SK-MEL-5 (cell line): ENCODE measurements around the gene EPHA7. TPM values are rescaled to one million over a fixed set of nuclear protein-coding genes. Genes with fewer than 3 reads are reported as not detected.

Experiments used
- DNase-seq: peaks from one replicate; pipeline ENCODE4 v3.0.0-alpha.2; 2016; ENCODE audit warnings: low read depth, low spot score
- in situ Hi-C: cut with HindIII; loops from 2 replicates; pipeline ENCODE4 v1.10.0; 2016; ENCODE audit warnings: low sequenced_read_pairs, high pct_unique_total_duplicates, low pct_unique_long_range_greater_than_20kb
- total RNA-seq: library from RNA; depleted of rRNA; stranded (reverse); fragments of >200 nt; shearing (Covaris generic); gene quantifications from 2 replicates; pipeline ENCODE4 v1.2.3, GENCODE V29; 2014

EPHA7 gene
- total RNA-seq, 1 experiment from 2014 or later: 4.9 TPM

DNA sequence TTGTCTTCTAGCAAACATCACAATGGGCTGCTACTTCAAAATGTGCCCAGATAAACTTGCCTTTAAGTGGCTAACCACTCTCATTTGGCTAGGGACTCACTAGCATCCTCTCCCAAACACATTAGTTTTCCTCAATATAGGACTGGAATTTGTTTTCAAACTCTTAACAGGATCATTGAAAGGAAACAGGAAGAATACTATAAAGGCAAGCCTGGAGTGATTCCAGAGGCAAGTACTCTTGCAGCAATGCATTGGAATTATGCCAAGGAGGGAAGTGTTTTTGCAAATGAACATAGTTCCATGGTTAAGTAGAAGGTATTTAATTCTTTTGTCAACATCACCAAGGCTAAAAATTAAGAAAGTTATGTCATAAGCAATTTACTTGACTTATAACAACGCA is 12.2 kb downstream of the EPHA7 start:
- peak; percentile 26 for DNase-seq
- in situ Hi-C loops: no loop called here

DNA sequence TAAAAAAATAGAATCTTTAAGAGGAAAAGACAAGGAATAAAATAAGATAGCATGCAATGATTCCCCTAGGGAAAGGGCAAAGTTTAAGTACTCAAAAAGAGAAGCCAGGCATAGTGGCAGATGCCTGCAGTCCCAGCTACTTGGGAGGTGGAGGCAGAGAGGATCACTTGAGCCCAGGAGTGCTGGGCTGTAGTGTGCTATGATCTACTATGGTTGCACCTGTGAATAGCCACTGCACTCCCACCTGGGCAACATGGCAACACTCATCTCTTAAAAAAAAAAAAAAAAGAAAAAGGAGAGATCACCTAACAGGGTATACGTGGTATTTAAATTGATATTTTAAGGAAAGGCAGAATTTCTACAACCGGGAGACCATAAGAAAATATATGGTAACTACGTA is 16.0 kb downstream of the EPHA7 start:
- no peak for DNase-seq
- in situ Hi-C loops: no loop called here

DNA sequence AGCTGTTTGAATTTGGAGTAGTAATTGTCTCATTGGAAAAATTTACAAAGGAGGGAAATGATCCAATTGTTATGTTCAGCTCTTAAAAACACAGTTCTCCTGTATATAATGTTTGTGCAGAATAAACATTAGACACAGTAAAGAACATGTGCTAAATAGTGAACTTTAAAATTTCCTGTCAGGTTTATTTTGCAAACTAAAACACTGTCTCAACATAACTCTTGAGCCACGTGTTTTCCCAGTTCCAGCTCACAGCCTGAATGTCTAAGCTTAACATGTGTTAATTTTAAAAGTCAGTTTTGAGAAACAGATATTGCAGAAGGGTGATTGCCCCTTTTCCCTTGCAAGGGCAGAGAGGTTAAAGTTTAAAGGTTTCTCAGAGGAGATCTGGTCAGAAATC is 20.6 kb downstream of the EPHA7 start:
- DNase-seq: no peak
- in situ Hi-C loops: no loop called here

DNA sequence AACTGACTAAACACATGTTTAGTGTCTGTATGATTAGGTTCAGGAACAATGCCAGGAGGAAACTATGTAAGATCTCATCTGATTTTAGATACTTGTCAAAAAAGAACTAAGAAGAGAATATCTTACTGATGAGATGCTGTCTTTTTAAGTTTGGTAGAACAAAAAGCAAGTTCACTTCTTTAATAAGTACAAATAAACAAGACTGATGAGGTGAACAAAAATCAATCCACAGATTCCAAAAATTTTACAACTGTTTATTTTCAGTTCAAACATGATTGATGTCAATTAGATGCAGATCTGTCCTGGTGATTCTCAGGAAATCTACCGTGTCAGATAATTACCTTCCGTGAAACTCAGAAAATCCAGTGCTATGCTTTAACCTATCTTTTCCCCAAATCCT is 24.9 kb downstream of the EPHA7 start:
- in situ Hi-C loops: no loop called here
- no peak for DNase-seq

DNA sequence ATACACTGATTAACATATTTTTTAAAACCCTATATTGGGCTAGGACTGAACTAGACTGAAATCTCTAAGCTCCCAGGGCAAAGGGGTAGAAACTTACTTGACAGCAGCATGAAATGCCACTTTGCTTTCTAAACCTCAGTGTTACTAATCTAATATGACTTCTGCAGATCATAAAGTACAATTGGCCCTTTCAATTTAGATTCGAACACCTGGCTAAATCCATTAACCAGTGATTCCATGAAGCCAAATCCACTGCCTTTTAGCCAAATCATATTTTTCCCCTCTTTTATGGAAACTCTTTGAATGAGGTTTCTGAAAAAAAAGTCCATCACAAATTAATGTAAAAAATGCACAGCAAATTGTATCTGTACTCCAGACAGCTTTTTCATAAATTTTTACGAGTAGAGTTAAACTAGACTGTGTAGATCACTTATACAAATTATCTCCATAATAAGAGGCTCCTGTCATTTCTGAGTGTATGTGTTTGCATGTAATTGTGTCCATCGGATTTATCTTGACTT is 25.7 kb downstream of the EPHA7 start:
- in situ Hi-C loops: no loop called here
- no peak for DNase-seq

DNA sequence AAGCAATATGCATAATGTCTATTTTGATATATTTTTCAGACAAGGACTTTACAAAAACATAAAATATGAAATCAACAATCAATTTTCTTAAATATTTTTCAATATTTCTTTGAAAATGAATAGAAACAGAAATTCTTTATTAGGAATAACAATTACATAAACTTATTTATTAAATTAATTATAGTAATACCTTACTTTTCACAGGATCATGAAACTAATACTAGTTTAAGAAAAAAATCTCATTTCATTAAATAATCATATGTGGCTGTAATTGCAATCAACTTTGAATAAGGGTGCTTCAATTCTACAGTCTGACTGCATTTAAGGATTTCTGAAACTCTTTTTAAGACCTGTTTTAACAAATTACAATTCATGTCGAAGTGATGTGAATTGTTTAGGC is 26.6 kb downstream of the EPHA7 start:
- in situ Hi-C loops: no loop called here

DNA sequence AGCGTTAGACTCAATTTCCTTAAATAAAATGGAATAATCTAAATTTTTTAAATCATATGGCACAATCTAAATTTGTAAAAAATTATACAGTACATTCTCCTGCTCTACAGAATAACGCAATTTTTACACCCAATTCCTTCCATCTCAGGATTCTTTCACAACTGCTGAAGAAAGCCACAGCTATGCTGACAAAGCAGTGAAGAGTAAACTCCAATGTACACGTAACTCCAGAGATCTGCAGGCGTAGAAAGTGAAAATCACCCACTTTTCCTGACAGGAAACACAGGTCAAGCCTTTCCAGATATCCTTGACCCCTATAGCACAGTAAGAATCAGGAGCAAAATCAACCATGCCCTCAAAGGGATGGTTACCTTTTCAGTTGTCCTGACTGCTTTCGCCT is 27.4 kb downstream of the EPHA7 start:
- DNase-seq: no peak
- in situ Hi-C loops: no loop called here

More for the DNA sequence above, 26.6 kb downstream of the EPHA7 start:
- no peak for DNase-seq

DNA sequence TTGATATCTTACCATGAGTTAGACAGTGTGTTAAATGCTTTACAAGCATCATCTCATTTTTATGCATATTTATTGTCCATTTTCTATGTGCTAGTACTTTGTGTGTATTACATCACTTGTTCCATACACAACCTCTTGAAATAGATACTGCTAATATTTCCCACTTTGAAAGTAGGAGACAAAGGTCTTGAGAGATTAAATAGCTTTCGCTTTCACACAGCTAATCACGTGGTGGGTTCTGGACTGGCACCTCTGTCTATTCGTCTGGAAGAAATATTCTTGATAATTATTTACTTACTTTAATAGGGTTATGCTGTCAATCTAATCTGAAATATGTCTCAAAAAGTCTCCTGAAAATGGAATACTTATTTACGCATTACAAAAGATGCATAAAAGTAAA is 30.2 kb downstream of the EPHA7 start:
- in situ Hi-C loops: no loop called here
- no peak for DNase-seq

DNA sequence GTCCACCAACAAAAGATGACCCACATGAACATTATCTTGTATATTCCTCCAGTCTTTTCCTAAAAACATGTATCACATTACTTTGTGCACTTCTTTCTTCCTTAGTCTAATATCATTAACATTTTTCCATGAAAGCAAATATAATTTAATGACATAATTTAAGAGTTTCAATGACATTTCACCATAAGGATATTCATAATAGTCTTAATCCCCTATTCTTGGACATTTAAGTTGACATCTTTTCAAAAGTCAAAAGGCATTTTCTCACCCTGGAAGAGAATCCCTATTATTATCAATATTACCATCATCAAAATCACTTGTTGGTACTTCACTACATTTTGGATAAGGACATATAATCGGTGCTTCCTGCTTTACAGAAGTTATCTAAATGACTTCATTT is 31.3 kb downstream of the EPHA7 start:
- no peak for DNase-seq
- in situ Hi-C loops: no loop called here

DNA sequence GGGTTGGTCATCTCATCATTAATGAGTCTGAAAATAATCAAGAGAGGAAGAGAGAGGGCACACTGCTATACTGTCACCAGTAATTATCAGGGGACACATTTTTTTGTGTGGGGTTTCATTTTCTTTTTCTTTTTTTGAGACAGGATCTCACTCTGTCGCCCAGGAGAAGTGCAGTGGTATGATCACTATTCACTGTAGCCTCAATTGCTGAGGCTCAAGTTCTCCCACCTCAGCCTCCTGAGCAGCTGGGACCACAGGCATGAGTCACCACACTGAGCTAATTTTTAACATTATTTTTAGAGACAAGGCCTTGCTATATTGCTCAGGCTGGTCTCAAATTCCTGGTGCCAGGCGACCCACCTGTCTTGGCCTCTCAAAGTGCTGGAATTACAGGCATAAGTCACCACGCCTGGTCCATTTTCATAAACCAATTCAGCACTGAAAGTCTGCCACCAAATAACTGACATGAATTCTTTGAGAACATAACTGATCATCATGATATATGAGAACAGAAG is 43.3 kb downstream of the EPHA7 start:
- in situ Hi-C loops: no loop called here
- DNase-seq: no peak

DNA sequence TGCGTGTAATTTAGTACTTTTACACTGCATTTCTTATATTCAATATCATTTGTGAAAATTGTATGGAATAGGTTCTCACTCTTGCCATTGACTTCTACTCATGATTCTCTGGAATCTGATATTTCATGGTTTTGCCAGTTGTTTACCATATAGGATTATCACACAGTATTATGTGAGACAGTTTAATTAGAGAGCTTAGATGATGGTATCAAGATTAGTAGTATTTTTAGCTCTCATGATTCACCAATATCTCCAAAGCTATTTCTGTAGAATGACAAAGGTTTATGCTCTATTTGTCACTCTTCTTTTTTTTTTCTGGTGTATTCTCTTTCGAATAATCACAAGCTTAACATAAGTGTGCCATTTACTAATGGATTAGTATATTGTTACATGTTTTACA is 45.9 kb downstream of the EPHA7 start:
- in situ Hi-C loops: no loop called here
- DNase-seq: no peak

DNA sequence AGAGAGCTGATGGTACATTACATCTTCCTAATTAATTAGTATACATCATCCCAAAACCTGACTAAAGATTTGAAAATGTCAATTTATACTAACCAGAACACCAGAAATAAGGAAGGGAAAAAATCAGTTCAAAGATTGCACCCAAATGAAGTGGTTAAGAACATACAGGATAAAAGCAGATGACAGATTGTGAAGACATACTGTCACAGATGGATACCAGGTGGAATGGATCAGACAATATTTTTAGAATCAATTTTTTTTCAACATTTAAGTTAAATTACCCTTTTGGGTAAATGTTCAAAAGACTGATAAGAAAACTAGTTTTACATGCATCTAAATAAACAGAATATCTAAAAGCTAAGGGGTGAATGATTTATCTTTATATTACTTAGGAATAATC is 47.6 kb downstream of the EPHA7 start:
- in situ Hi-C loops: no loop called here
- DNase-seq: no peak

DNA sequence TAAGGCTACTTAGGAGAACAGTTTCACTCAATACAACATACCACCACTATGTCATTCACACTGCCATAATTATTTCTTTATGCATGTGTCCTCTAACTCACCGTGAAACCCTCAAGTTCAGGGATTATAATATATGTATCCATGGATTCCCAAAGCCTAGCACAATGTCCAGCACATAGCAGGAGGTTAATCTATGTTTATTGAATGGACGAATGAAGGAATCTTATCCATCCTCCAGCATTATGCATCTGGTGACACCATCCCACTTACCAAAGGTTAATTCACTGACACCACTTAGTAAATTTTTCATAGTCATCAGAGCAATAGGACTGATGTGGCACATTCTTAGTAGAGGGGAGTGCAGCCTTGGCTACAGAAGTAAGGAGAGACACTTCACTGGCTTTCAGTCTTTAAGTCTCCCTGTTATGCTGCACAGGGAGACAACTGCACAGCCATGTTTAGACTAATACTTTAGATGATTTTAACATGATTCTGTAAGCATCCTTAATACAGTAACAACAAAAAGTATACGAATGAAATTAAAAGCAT is 49.7 kb downstream of the EPHA7 start:
- in situ Hi-C loops: no loop called here
- no peak for DNase-seq

DNA sequence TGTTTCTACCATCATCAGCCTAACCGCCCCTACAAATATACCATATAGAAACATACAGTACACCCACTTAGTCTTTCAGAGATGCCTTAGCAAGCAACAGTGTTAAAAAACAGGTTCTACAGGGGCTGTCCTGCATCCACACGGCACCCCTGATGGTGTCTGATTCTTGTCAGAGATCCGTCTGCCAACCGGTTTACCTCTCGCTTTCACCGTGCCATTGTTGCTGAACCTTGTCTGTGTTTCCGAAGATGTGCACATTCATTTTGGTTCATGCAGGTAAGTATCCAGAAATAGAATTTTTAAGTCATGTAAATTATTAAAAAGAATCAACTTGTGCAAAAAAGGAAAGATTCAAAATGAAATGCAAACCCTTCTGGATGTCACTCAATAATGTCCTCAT is 52.9 kb downstream of the EPHA7 start:
- in situ Hi-C loops: no loop called here
- DNase-seq: no peak

DNA sequence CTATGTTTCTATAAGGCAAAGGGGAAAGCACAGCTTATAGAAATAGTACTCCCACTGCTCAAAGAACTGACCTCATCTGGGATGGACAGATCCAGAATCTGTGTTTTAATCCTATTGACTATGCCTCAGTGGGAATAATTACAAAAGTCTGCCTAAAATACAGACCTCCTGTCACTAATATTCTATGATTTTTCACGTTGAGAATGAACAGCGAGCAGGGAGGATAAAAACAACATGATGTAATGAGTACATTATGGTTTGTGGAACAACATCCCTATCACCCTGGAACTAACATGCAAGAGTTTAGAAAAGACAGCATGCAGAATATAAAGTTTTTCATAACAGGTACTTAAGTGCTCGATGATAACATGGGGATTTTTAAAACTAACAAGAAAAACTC is 53.9 kb downstream of the EPHA7 start:
- no peak for DNase-seq
- in situ Hi-C loops: no loop called here

DNA sequence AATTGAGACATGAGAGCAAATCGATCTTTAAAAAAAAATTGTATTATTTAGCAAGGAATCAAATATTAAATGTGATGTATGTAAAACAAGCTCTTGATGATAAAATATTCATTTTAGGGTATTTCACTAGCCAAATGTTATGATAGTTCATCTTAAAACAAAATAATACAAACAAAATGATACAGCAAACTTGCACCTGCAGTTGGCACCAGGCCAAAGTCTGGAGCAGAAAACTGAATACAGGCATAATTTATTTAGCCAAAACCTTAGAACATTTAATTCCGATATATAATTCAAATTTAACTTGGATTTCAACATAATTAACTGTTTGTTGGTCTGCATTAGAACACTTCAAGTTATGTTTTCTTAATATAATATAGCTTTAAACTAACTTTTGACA is 60.9 kb downstream of the EPHA7 start:
- DNase-seq: no peak
- in situ Hi-C loops: no loop called here

DNA sequence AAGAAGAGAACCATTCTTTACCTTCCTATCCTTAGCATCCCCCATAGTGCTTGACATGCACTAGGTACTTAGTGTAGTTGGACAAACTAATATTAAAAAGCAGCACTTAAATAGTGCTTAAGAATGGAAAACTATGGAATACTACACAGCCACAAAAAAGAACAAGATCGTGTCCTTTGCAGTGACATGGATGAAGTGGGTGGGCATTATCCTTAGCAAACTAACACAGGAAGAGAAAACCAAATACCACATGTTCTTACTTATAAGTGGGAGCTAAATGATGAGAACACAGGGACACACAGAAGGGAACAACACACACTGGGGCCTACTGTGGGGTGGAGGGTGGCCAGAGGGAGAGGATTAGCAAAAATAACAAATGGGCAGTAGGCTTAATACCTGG is 66.8 kb downstream of the EPHA7 start:
- in situ Hi-C loops: no loop called here
- DNase-seq: no peak

DNA sequence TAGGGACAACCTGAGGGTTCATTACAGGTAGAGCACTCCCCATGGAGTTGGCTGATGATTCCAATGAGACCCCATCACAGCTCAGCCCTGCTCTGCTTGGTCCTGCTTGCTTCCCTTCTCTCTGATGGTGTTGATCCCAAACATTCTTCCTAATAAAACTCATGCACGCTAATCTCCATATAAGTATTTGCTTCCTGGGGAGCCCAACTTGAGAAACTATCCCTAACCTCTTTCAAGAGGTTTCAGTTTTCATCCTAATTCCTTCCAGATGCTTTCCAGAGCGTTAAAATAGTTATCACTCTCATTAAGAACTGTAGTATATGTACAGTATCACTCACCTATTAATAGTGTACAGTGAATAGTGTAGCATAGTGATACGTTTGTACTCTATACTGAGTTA is 68.1 kb downstream of the EPHA7 start:
- in situ Hi-C loops: no loop called here
- no peak for DNase-seq

DNA sequence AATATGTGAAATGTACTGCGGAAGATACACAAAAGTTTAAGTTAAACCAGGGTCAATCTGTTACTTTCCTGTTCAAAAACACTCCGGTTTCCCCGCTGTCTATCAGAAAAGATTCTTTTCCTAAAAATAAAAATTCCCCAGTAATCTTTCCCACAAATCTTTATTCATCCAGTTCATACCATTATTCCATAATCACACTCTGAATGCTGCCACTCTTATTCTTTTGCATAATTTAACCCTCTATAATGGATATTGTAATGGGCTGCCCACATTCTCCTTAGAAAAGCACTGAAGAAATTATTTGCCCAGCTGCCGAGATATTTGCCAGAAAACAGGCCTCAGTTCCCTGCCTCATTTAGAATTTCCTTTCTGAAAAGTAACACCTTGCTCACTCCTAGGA is 68.6 kb downstream of the EPHA7 start:
- DNase-seq: no peak
- in situ Hi-C loops: no loop called here

DNA sequence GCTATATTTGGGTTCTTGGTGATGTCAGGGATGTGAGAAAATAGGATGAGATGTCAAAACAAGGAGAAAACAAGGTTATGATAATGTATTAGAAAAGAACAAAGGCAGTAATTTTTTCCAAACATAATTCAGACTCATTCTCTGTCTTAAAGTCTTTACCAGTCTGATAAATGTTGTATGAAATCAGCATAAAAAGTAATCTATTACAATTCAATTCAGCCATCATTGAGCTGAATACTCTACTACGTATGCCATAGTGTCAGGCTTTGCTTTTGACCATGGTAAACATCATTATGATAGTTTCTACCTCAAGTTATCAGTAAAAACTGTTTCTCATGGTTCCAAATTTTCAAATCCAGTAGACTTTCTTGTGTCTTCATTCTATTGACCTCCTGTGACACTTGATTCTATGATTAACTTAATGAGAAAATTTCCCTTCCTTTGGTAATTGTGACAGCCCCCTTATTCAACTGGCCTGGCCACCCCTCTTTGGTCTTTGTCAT is 75.0 kb downstream of the EPHA7 start:
- in situ Hi-C loops: no loop called here
- no peak for DNase-seq
